ENCODE measurements around the gene CCDC102B.
"Not testable (repeated sequence)": the region's sequence is repeated elsewhere in the genome, so short reads cannot be mapped to it uniquely, and the experiment has no call there.

The CCDC102B gene

GRCh38 chr18:68915061-68915460, 117.2 kb downstream of the CCDC102B start:
- DNase-seq, result no peak

- DNase-seq, result no peak
Observed at GRCh38 chr18:68916734-68917133, 118.9 kb downstream of the CCDC102B start.

GRCh38 chr18:68918216-68918615, 120.3 kb downstream of the CCDC102B start:
- no peak for DNase-seq

- no peak for DNase-seq
Observed at GRCh38 chr18:68919900-68920299, 122.0 kb downstream of the CCDC102B start.

GRCh38 chr18:68922392-68922791, 124.5 kb downstream of the CCDC102B start:
- DNase-seq, result no peak

GRCh38 chr18:68925268-68925667, 127.4 kb downstream of the CCDC102B start:
- DNase-seq, result no peak

GRCh38 chr18:68928762-68929675, 131.1 kb downstream of the CCDC102B start:
- no peak for DNase-seq

- DNase-seq, result no peak
Observed at GRCh38 chr18:68935686-68936085, 137.8 kb downstream of the CCDC102B start.

- DNase-seq, result no peak
Observed at GRCh38 chr18:68937029-68937599, 139.2 kb downstream of the CCDC102B start.

- no peak for DNase-seq
Observed at GRCh38 chr18:68940039-68940438, 142.2 kb downstream of the CCDC102B start.

GRCh38 chr18:68940754-68941153, 142.9 kb downstream of the CCDC102B start:
- DNase-seq, result no peak

GRCh38 chr18:68942230-68942629, 144.3 kb downstream of the CCDC102B start:
- no peak for DNase-seq

GRCh38 chr18:68943861-68944260, 146.0 kb downstream of the CCDC102B start:
- DNase-seq, result not testable (repeated sequence)

GRCh38 chr18:68944330-68944729, 146.4 kb downstream of the CCDC102B start:
- DNase-seq, result no peak

- DNase-seq, result no peak
Observed at GRCh38 chr18:68944826-68945225, 146.9 kb downstream of the CCDC102B start.

GRCh38 chr18:68948622-68949021, 150.7 kb downstream of the CCDC102B start:
- no peak for DNase-seq

- no peak for DNase-seq
Observed at GRCh38 chr18:68954738-68955137, 156.9 kb downstream of the CCDC102B start.

GRCh38 chr18:68956650-68957049, 158.8 kb downstream of the CCDC102B start:
- DNase-seq, result no peak

GRCh38 chr18:68960355-68960754, 162.5 kb downstream of the CCDC102B start:
- DNase-seq, result no peak

- DNase-seq, result no peak
Observed at GRCh38 chr18:68962623-68963022, 164.7 kb downstream of the CCDC102B start.

- no peak for DNase-seq
Observed at GRCh38 chr18:68965817-68966216, 167.9 kb downstream of the CCDC102B start.

- DNase-seq, result no peak
Observed at GRCh38 chr18:68969027-68969426, 171.1 kb downstream of the CCDC102B start.

GRCh38 chr18:68972176-68972575, 174.3 kb downstream of the CCDC102B start:
- DNase-seq, result no peak

- DNase-seq, result no peak
Observed at GRCh38 chr18:68979737-68980136, 181.9 kb downstream of the CCDC102B start.

All from effector CD8-positive, alpha-beta T cell (primary cell).